Left ventricle myocardium inferior (tissue), 1 donor: ENCODE results near the gene MGAT1. TPM values are rescaled to one million over a fixed set of nuclear protein-coding genes. Genes with fewer than 3 reads are reported as not detected.

Experiments used
- DNase-seq: peaks from one replicate; pipeline ENCODE4 v3.0.0-alpha.2; 2020
- H3K27ac ChIP-seq: fragments of 200-600 bp; replicated peaks from 2 replicates; pipeline ENCODE4 v1.8.0; 2021
- H3K27me3 ChIP-seq: fragments of 200-600 bp; 2 replicates; pipeline ENCODE4 v1.8.0; 2021; ENCODE audit warnings: low read depth
- H3K36me3 ChIP-seq: fragments of 200-600 bp; 2 replicates; pipeline ENCODE4 v1.8.0; 2021
- H3K4me1 ChIP-seq: fragments of 200-600 bp; 2 replicates; pipeline ENCODE4 v1.8.0; 2021
- H3K4me3 ChIP-seq: fragments of 200-600 bp; 2 replicates; pipeline ENCODE4 v1.8.0; 2021; ENCODE audit warnings: mild to moderate bottlenecking, moderate library complexity
- H3K9me3 ChIP-seq: fragments of 200-600 bp; replicated peaks from 2 replicates; pipeline ENCODE4 v1.8.0; 2021
- intact Hi-C: fragments of 100-400 bp; cut with micrococcal nuclease; formaldehyde crosslinking; loops from one replicate; pipeline ENCODE4 v1.11.0; 2022
- total RNA-seq: library from RNA; stranded (reverse); fragmentation: NEBNext Ultra II Directional; extraction: Animal tissue kit (Norgen Biotek cat#: 25700); gene quantifications from one replicate; pipeline ENCODE4 v1.2.1, GENCODE V29; 2021
- TF ChIP-seq, protein P1 (sequence below): fragments of 200-600 bp; IDR thresholded peaks from 2 replicates; pipeline ENCODE4 v1.8.0; 2021; ENCODE audit warnings: antibody characterized with exemption, mild to moderate bottlenecking, borderline replicate concordance
- donor health status: DM: no; HTN: yes; CAD: no; lungs with severe emphysema.

MGAT1 gene
- total RNA-seq, 1 donor from 2014 or later, result 60.4 TPM

DNA sequence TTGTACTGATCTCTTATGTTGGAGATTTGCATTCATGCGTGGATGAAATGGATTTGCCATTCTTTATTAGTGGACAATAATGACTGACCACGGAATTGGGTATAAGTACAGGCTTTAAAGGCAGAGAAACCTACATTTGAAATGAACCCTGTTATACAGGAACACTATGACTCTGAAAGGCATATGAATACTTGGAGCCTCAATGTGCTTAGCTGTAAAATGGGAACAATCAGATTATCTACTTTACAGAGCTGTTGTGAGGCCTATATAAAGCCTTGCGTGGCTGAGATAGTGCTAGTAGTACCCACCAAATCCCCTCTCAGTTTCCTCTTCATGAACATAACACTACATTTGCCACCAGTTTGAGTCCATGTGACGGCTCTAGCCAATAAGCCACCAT lies 18.9 kb upstream of the MGAT1 start:
- peaks cover 81% of the 10 kb centered on the region for H3K4me1 ChIP-seq
- intact Hi-C loops, result no loop called here

DNA sequence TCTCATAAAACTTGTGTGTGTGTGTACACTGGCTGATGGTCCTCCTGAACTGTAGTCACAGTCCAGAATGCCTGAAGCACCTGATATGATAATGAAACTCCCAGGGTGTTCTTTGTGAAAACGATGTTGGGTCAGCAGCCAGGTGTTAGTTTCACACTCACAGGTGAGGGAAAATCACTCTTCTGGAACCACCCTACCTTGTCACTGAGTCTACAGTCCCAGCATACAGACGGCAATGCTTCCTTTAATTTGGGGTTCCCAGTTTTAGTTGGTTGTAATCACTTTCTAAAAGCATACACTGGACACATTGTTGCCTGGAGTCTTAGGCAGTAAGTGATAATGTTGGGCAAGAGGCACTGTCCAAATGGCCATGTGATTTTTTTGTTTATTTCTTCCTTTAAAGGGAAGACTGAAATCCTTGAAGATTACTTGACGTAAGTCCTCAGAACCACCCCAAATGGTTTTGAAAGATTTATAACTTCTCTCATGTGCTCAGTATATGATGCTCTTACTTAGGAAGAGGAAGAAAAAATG lies 18.2 kb upstream of the MGAT1 start:
- Histone ChIP-seq H3K36me3 (no peaks in the 10 kb centered on the region), H3K9me3 (no peaks in the 10 kb centered on the region), H3K27me3 (no peaks in the 10 kb centered on the region), H3K4me3 (no peak overlapping the region), H3K27ac (peak overlapping the region; percentile 73), H3K4me1 (peaks cover 81% of the 10 kb centered on the region)
- DNase-seq, result no peak
- intact Hi-C loops, result no loop called here
- TF ChIP-seq, protein P1, sequence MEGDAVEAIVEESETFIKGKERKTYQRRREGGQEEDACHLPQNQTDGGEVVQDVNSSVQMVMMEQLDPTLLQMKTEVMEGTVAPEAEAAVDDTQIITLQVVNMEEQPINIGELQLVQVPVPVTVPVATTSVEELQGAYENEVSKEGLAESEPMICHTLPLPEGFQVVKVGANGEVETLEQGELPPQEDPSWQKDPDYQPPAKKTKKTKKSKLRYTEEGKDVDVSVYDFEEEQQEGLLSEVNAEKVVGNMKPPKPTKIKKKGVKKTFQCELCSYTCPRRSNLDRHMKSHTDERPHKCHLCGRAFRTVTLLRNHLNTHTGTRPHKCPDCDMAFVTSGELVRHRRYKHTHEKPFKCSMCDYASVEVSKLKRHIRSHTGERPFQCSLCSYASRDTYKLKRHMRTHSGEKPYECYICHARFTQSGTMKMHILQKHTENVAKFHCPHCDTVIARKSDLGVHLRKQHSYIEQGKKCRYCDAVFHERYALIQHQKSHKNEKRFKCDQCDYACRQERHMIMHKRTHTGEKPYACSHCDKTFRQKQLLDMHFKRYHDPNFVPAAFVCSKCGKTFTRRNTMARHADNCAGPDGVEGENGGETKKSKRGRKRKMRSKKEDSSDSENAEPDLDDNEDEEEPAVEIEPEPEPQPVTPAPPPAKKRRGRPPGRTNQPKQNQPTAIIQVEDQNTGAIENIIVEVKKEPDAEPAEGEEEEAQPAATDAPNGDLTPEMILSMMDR, result no peak

More for the DNA sequence above, 18.9 kb upstream of the MGAT1 start:
- Histone ChIP-seq H3K36me3 (no peaks in the 10 kb centered on the region), H3K4me3 (no peak overlapping the region), H3K27me3 (no peaks in the 10 kb centered on the region), H3K9me3 (no peaks in the 10 kb centered on the region), H3K27ac (peak overlapping the region; percentile 73)
- DNase-seq, result no peak
- TF ChIP-seq, protein P1, result no peak

DNA sequence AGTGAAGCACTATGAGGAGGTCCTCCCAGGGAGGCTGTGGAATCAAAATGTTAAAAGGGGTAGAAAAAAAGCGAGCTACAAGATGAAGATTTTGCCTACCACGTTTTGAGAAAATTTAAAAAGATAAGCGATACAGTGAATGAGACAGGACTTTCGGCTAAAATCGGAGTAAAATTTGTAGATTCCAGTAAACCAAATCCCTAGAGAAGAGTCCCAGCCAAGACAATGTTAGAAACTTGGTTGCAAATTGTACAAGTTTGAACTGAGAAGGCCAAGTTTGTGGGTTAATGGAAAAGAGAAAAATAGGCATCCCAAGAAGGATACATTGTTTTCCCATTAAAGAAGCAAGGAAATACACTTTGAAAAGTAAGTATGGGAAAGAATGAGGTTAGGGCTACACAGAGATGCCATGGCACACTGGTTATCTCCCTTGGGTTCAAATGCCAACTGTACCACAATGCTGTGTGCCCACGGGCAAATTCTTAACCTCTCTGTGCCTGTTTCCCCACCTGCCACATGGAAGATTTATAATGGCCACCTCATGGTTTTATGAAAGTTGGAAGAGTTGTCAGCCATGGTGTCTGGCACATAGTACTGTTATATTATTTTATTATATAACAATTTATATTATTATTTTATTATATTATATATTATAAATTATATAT lies 16.2 kb upstream of the MGAT1 start:
- Histone ChIP-seq H3K4me3 (no peak overlapping the region), H3K9me3 (no peaks in the 10 kb centered on the region), H3K27ac (peak overlapping the region; percentile 100), H3K4me1 (peaks cover 74% of the 10 kb centered on the region), H3K36me3 (no peaks in the 10 kb centered on the region), H3K27me3 (no peaks in the 10 kb centered on the region)
- TF ChIP-seq, protein P1, result no peak
- intact Hi-C loops, result no loop called here
- no peak for DNase-seq

DNA sequence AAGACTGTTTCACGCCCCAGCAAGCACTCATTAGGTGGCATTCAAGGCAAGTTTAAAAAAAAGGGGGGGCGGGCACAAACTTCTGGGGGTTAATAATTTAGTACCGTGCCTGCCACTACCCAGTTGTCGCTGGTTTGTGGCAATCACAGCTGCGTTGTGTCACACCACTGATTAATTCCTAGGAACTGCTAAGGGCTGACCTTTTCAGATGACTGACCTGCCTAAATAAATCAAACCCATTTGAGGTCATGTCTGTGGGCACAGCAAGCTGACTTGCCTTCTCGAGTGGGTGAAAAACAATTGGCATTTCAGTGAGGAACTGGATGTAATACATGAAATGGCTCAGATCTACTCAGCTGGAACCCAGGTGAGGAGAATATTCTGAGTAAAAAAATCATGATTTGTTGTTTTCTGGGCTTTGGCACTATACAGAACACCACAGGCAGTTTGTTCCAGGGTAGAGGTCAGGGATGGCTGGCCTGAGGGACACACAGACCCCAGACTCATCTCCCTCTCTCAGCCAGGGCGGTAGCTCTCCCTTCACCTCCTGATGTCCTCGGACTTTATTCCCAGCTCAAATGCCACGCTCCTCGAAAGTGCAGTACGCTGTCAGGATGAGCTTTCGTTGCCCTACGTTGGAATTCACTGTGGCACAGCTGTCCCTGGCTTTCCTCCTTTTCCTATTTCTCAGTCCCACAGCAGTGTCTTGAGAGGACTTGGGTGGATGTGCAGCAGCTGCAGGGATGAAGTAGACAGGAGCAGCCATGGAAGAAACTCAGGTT lies 15.5 kb upstream of the MGAT1 start:
- no peak for DNase-seq
- TF ChIP-seq, protein P1, result no peak
- Histone ChIP-seq H3K27me3 (no peaks in the 10 kb centered on the region), H3K4me3 (no peak overlapping the region), H3K4me1 (peaks cover 68% of the 10 kb centered on the region), H3K36me3 (no peaks in the 10 kb centered on the region), H3K27ac (peak overlapping the region; percentile 100), H3K9me3 (no peaks in the 10 kb centered on the region)
- intact Hi-C loops, result no loop called here

DNA sequence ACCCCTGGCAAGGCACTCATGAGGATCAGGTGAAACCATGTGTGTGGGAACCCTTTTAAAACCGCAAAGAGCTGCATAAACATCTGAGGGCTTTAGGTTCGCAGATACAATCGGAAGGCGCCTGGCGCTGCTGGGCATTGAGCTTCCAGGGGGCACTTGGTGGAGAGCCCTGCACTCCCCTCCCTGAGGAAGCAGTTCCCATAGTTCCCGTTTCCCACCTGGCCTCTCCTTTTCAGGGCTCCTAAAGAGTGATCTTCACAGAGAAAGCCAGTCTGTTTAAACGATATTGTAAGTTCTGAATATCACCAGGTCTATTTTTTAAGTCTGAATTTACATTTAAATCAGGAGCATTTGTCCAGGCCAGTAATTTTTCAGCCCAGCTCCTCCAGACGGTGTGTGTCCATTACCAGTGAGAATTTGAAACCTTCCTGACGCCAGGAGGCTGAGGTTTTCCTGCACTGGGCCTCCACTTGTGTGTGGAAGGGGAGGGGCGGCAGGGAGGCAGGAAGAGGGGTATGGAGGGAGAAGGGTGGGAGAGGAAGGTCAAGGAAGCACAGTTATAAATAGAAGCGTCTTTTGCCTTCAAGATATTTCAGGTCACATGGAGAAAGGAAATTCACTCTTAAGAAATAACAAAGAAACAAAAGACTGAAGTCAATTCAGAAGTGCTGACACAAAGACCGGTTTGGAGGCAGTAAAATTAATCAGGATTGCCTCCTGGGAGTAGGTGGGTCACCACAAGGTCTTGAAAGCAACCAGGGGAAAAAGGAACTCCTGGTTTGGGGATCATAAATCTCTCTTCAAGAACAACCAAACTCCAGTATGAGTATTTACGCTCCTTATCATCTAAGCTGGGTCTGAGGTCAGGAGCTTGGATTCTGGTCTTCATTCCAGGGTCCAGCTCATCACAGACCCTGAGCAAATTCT lies 14.3 kb upstream of the MGAT1 start:
- DNase-seq, result peak; percentile 56
- intact Hi-C loops, result no loop called here
- Histone ChIP-seq H3K4me3 (peak overlapping the region; percentile 27), H3K9me3 (no peaks in the 10 kb centered on the region), H3K27me3 (no peaks in the 10 kb centered on the region), H3K4me1 (peaks cover 76% of the 10 kb centered on the region), H3K27ac (peak overlapping the region; percentile 100), H3K36me3 (no peaks in the 10 kb centered on the region)
- TF ChIP-seq, protein P1, result peak; percentile 18
